Breast epithelium (tissue), 4 donors: ENCODE measurements around the gene CES5A. TPM values are rescaled to one million over a fixed set of nuclear protein-coding genes. Genes with fewer than 3 reads are reported as not detected.

Source experiments
- DNase-seq, 2 donors: peaks; one replicate each; pipeline ENCODE4 v3.0.0-alpha.2; 2019; ENCODE audit warnings: low spot score in 2 of 2
- H3K27ac ChIP-seq, 2 donors: fragments of 200-600 bp; sonication (generic) in 1 of 2; one replicate each; pipeline ENCODE4 v1.5.1; 2016 to 2019; ENCODE audit warnings: mild to moderate bottlenecking in 1 of 2
- H3K27me3 ChIP-seq, 2 donors: fragments of 200-600 bp; sonication (generic) in 1 of 2; one replicate each; pipeline versions ENCODE4 v1.5.1 to v1.6.0; 2017 to 2019; ENCODE audit warnings: control low read depth in 1 of 2, mild to moderate bottlenecking in 1 of 2
- H3K36me3 ChIP-seq: fragments of 200-600 bp; one replicate; pipeline ENCODE4 v1.5.1; 2019
- H3K4me1 ChIP-seq, 2 donors: fragments of 200-600 bp; sonication (generic); one replicate each; pipeline ENCODE4 v1.5.1; 2016 to 2019; ENCODE audit warnings: control low read depth in 1 of 2
- H3K4me3 ChIP-seq, 3 donors: fragments of 200-600 bp; sonication (generic); 1 replicate in 2 of 3; 2 replicates in 1 of 3; pipeline ENCODE4 v1.5.1; 2016 to 2019; ENCODE audit warnings: mild to moderate bottlenecking in 3 of 3, moderate library complexity in 2 of 3
- H3K9me3 ChIP-seq, 2 donors: fragments of 200-600 bp; sonication (generic) in 1 of 2; one replicate each; pipeline ENCODE4 v1.5.1; 2016 to 2019; ENCODE audit warnings: control low read depth in 1 of 2
- POLR2A ChIP-seq: fragments of 450-650 bp; IDR thresholded peaks from one replicate; pipeline ENCODE4 v1.6.1; 2016; ENCODE audit warnings: antibody characterized with exemption, mild to moderate bottlenecking, moderate library complexity
- POLR2AphosphoS5 ChIP-seq, 3 donors: sonication (generic); formaldehyde crosslinking; IDR thresholded peaks; one replicate each; pipeline ENCODE4 v1.6.1; 2017; ENCODE audit warnings: antibody characterized with exemption in 3 of 3
- intact Hi-C: fragments of 100-400 bp; cut with DNase I; formaldehyde crosslinking; loops from one replicate; pipeline ENCODE4 v1.15.1; 2023; ENCODE audit warnings: low total_unique reads
- total RNA-seq, 3 donors: library from RNA; depleted of rRNA; stranded (reverse); fragments of >200 nt; gene quantifications; one replicate each; pipeline ENCODE4 v1.1.0, GENCODE V29; 2016
- TF ChIP-seq, protein P1 (sequence below), 3 donors: fragments of 450-650 bp; IDR thresholded peaks; one replicate each; pipeline ENCODE4 v1.5.1; 2016 to 2017; ENCODE audit warnings: antibody characterized with exemption in 3 of 3, mild to moderate bottlenecking in 3 of 3, moderate library complexity in 3 of 3

The CES5A gene
- total RNA-seq, 3 donors from 2014 or later, result not detected

GRCh38 chr16:55888546-55888945, 13.4 kb upstream of the CES5A start:
- H3K27me3 ChIP-seq, result no peaks in the 10 kb centered on the region
- no peak for DNase-seq
- H3K9me3 ChIP-seq, result peaks cover 5 to 28% of the 10 kb centered on the region in 2 donors
- TF ChIP-seq, protein P1, sequence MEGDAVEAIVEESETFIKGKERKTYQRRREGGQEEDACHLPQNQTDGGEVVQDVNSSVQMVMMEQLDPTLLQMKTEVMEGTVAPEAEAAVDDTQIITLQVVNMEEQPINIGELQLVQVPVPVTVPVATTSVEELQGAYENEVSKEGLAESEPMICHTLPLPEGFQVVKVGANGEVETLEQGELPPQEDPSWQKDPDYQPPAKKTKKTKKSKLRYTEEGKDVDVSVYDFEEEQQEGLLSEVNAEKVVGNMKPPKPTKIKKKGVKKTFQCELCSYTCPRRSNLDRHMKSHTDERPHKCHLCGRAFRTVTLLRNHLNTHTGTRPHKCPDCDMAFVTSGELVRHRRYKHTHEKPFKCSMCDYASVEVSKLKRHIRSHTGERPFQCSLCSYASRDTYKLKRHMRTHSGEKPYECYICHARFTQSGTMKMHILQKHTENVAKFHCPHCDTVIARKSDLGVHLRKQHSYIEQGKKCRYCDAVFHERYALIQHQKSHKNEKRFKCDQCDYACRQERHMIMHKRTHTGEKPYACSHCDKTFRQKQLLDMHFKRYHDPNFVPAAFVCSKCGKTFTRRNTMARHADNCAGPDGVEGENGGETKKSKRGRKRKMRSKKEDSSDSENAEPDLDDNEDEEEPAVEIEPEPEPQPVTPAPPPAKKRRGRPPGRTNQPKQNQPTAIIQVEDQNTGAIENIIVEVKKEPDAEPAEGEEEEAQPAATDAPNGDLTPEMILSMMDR (IDR thresholded peaks at IDR 0.05), result no peak
- no peak for TF ChIP-seq POLR2A
- no peak for TF ChIP-seq POLR2AphosphoS5 (IDR thresholded peaks at IDR 0.05)
- H3K4me1 ChIP-seq, result no peaks in the 10 kb centered on the region
- no peaks in the 10 kb centered on the region for H3K36me3 ChIP-seq
- intact Hi-C loops, result no loop called here
- no peak overlapping the region for H3K4me3 ChIP-seq
- H3K27ac ChIP-seq, result no peak overlapping the region

DNA sequence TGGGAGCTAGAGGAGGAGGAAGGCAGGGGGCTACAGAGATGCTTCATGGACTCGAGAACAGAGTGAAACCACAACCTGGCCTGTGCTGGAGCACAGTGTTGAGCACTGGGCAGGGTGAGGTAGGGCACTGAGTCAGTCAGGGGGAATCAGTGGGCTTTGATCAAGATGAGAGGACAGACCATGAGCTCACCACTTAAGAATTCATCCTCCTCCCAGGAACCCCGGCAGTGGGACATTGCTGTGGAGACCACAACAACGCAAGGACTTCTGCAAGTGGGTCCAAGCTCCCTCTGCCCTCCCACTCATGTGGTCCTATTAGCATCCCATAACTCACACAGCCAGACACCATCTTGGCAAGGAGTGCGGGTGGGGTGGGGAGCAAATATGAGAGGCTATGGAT, 1.7 kb upstream of the CES5A start:
- TF ChIP-seq POLR2AphosphoS5 (IDR thresholded peaks at IDR 0.05) (no peak), POLR2A (no peak)
- TF ChIP-seq, protein P1 (IDR thresholded peaks at IDR 0.05), result no peak
- H3K4me3 ChIP-seq, result no peak overlapping the region
- no peaks in the 10 kb centered on the region for H3K9me3 ChIP-seq
- H3K27me3 ChIP-seq, result peaks cover 0 to 8% of the 10 kb centered on the region in 2 donors
- no peaks in the 10 kb centered on the region for H3K36me3 ChIP-seq
- no peaks in the 10 kb centered on the region for H3K4me1 ChIP-seq
- no peak overlapping the region for H3K27ac ChIP-seq
- intact Hi-C loops, result no loop called here
- DNase-seq, result no peak

GRCh38 chr16:55873122-55873521, 2.1 kb downstream of the CES5A start:
- no peak for DNase-seq
- intact Hi-C loops, result no loop called here
- H3K27ac ChIP-seq, result no peak overlapping the region
- peaks cover 0 to 8% of the 10 kb centered on the region in 2 donors for H3K27me3 ChIP-seq
- H3K9me3 ChIP-seq, result no peaks in the 10 kb centered on the region
- H3K4me1 ChIP-seq, result no peaks in the 10 kb centered on the region
- H3K4me3 ChIP-seq, result no peak overlapping the region
- TF ChIP-seq POLR2A (no peak), POLR2AphosphoS5 (IDR thresholded peaks at IDR 0.05) (no peak)
- TF ChIP-seq, protein P1 (IDR thresholded peaks at IDR 0.05), result no peak
- no peaks in the 10 kb centered on the region for H3K36me3 ChIP-seq

GRCh38 chr16:55872130-55872529, 3.0 kb downstream of the CES5A start:
- Histone ChIP-seq H3K9me3 (no peaks in the 10 kb centered on the region), H3K27me3 (peaks cover 0 to 8% of the 10 kb centered on the region in 2 donors), H3K36me3 (no peaks in the 10 kb centered on the region), H3K27ac (no peak overlapping the region), H3K4me1 (no peaks in the 10 kb centered on the region), H3K4me3 (no peak overlapping the region)
- no peak for DNase-seq
- TF ChIP-seq POLR2AphosphoS5 (IDR thresholded peaks at IDR 0.05), result no peak
- TF ChIP-seq, protein P1 (IDR thresholded peaks at IDR 0.05), result no peak
- no peak for TF ChIP-seq POLR2A
- intact Hi-C loops, result no loop called here

GRCh38 chr16:55871411-55872038, 3.6 kb downstream of the CES5A start:
- Histone ChIP-seq H3K9me3 (no peaks in the 10 kb centered on the region), H3K4me3 (no peak overlapping the region), H3K36me3 (no peaks in the 10 kb centered on the region), H3K27me3 (peaks cover 0 to 8% of the 10 kb centered on the region in 2 donors), H3K27ac (no peak overlapping the region), H3K4me1 (no peaks in the 10 kb centered on the region)
- TF ChIP-seq POLR2AphosphoS5 (IDR thresholded peaks at IDR 0.05), result no peak
- TF ChIP-seq, protein P1 (IDR thresholded peaks at IDR 0.05), result no peak
- TF ChIP-seq POLR2A, result no peak
- no peak for DNase-seq
- intact Hi-C loops, result no loop called here
